K562 (cell line): Measurements from ENCODE around the gene SPHK2. TPM values are rescaled to one million over a fixed set of nuclear protein-coding genes. Genes with fewer than 3 reads are reported as not detected.

Source experiments
- DLX4 ChIP-seq: fragments of 250-450 bp; sonication (Bioruptor Pico); IDR thresholded peaks from 2 replicates; pipeline ENCODE4 v1.6.1; 2021; ENCODE audit warnings: mild to moderate bottlenecking
- E2F6 ChIP-seq, 2 experiments: IDR thresholded peaks; 2 replicates each; pipeline ENCODE4 v1.6.1; 2011; ENCODE audit warnings: borderline replicate concordance in 1 of 2, control low read depth in 1 of 2, low read depth in 1 of 2, low read length in 1 of 2, mild to moderate bottlenecking in 1 of 2, mixed read lengths in 1 of 2, moderate library complexity in 1 of 2; ENCODE audit not compliant: insufficient read depth in 1 of 2, insufficient read length in 1 of 2, poor library complexity in 1 of 2, severe bottlenecking in 1 of 2; ENCODE audit errors: extremely low read depth in 1 of 2
- HMG20A ChIP-seq: fragments of 450-650 bp; formaldehyde crosslinking; conservative IDR thresholded peaks from 2 replicates; pipeline ENCODE4 v1.4.0; 2020; ENCODE audit warnings: mild to moderate bottlenecking, mixed read lengths
- HSF4 ChIP-seq: fragments of 250-450 bp; sonication (Bioruptor Pico); IDR thresholded peaks from 2 replicates; pipeline ENCODE4 v2.1.2; 2022; ENCODE audit warnings: mild to moderate bottlenecking, moderate library complexity, borderline replicate concordance
- ILF3 ChIP-seq: fragments of 450-650 bp; IDR thresholded peaks from 2 replicates; pipeline ENCODE4 v1.6.1; 2018; ENCODE audit warnings: antibody characterized with exemption, mild to moderate bottlenecking, moderate library complexity, borderline replicate concordance
- IRF1 ChIP-seq: sonication (generic); formaldehyde crosslinking; IDR thresholded peaks from 2 replicates; pipeline ENCODE4 v1.8.0; 2022; ENCODE audit warnings: missing genetic modification reagents, mild to moderate bottlenecking, borderline replicate concordance
- NFYB ChIP-seq: IDR thresholded peaks from 2 replicates; pipeline ENCODE4 v1.6.1; 2011; ENCODE audit warnings: mild to moderate bottlenecking, moderate library complexity; ENCODE audit not compliant: insufficient read length; ENCODE audit errors: extremely low read depth
- SLC30A9 ChIP-seq: fragments of 250-450 bp; sonication (Bioruptor Pico); IDR thresholded peaks from 2 replicates; pipeline ENCODE4 v1.8.0; 2022; ENCODE audit warnings: mild to moderate bottlenecking, moderate library complexity
- SMAD3 ChIP-seq: fragments of 450-650 bp; formaldehyde crosslinking; conservative IDR thresholded peaks from 2 replicates; pipeline ENCODE4 v1.4.0; 2020; ENCODE audit warnings: mild to moderate bottlenecking
- SRSF7 ChIP-seq: fragments of 200-400 bp; formaldehyde crosslinking; optimal IDR thresholded peaks from 2 replicates; pipeline ENCODE3; 2017; ENCODE audit warnings: mild to moderate bottlenecking, low read depth, low read length
- TCF15 ChIP-seq: fragments of 250-450 bp; sonication (Bioruptor Pico); IDR thresholded peaks from 2 replicates; pipeline ENCODE4 v1.8.0; 2022; ENCODE audit warnings: moderate library complexity, mild to moderate bottlenecking, inconsistent platforms
- TSHZ1 ChIP-seq: fragments of 250-450 bp; sonication (Bioruptor Pico); IDR thresholded peaks from 2 replicates; pipeline ENCODE4 v1.4.0; 2020; ENCODE audit warnings: mild to moderate bottlenecking, moderate library complexity
- ZBTB7A ChIP-seq: IDR thresholded peaks from 2 replicates; pipeline ENCODE4 v1.6.1; 2011; ENCODE audit warnings: low read depth, mild to moderate bottlenecking, low read length, moderate library complexity, borderline replicate concordance; ENCODE audit not compliant: control insufficient read depth
- ZEB2 ChIP-seq: fragments of 450-650 bp; IDR thresholded peaks from 2 replicates; pipeline ENCODE4 v1.6.1; 2016
- ZMIZ1 ChIP-seq, 2 experiments: fragments of 150-350 bp in 1 of 2; IDR thresholded peaks; 2 replicates each; pipeline ENCODE4 v1.6.1; 2012 to 2016; ENCODE audit warnings: low read depth in 2 of 2, low read length in 2 of 2, mild to moderate bottlenecking in 1 of 2, moderate library complexity in 1 of 2
- ZNF707 ChIP-seq: fragments of 250-450 bp; sonication (Bioruptor Pico); conservative IDR thresholded peaks from 2 replicates; pipeline ENCODE4 v1.8.0; 2022; ENCODE audit warnings: inconsistent platforms, mild to moderate bottlenecking, moderate library complexity
- polyA plus RNA-seq, 8 experiments: library from polyadenylated mRNA; depleted of rRNA in 4 of 8; stranded (reverse) in 5 of 8; unstranded in 3 of 8; fragments of >200 nt; fragmentation: Nextera tagmentation in 2 of 8; fragmentation: Illumina TruSeq in 1 of 8; extraction: Ambion mirVana in 2 of 8; extraction: Trizol in 1 of 8; gene quantifications; 2 replicates each; pipeline versions ENCODE4 v1.2.1 to v1.2.3, GENCODE V29; 2011 to 2014; ENCODE audit warnings: inconsistent platforms in 1 of 8, missing spikeins in 1 of 8
- total RNA-seq, 7 experiments: library from RNA; depleted of rRNA in 6 of 7; stranded (reverse); fragments of >200 nt in 6 of 7; fragmentation: Illumina TruSeq in 2 of 7; extraction: Trizol in 2 of 7; gene quantifications; 2 replicates each; pipeline versions ENCODE4 v1.2.1 to v1.2.3, GENCODE V29; 2011 to 2021; ENCODE audit warnings: low replicate concordance in 1 of 7

Gene SPHK2
- total and polyA plus RNA-seq, 9 of the 15 experiments (the other 6 are each of a cell fraction or from before 2014, with no cell fraction given): 0.10 to 15.2 (median 2.9) TPM

- no peak for TF ChIP-seq HMG20A (CRISPR knock-in tag)
- TF ChIP-seq SMAD3: no peak
- no peak for TF ChIP-seq ZNF707 (CRISPR knock-in tag)
- TF ChIP-seq SRSF7: no peak
- TF ChIP-seq DLX4 (CRISPR knock-in tag): no peak
- no peak for TF ChIP-seq SLC30A9
- no peak for TF ChIP-seq TCF15 (CRISPR knock-in tag)
- TF ChIP-seq ILF3: no peak
- TF ChIP-seq TSHZ1: no peak
- peak; percentile 26 to 64; a peak in 1 of 4 replicates for TF ChIP-seq ZMIZ1 (IDR thresholded peaks at IDR 0.05; ENCODE audit: low read depth in 2 of 2, low read length in 2 of 2)
- no peak for TF ChIP-seq IRF1 (CRISPR knock-in tag)
- TF ChIP-seq E2F6 (IDR thresholded peaks at IDR 0.05; ENCODE audit: borderline replicate concordance in 1 of 2, extremely low read depth in 1 of 2, insufficient read depth in 1 of 2, insufficient read length in 1 of 2, low read depth in 1 of 2, low read length in 1 of 2, poor library complexity in 1 of 2, severe bottlenecking in 1 of 2): no peak
- no peak for TF ChIP-seq HSF4 (CRISPR knock-in tag)
- no peak for TF ChIP-seq ZEB2
- TF ChIP-seq NFYB: no peak
- TF ChIP-seq ZBTB7A: no peak; the same call in 1 of the 2 replicates
Observed at GRCh38 chr19:48644839-48645619, 25.7 kb downstream of the SPHK2 start (continued).
